ENCODE results near the gene ASB6. TPM values are rescaled to one million over a fixed set of nuclear protein-coding genes. Genes with fewer than 3 reads are reported as not detected.

The ASB6 gene
- total and polyA plus RNA-seq, 2 of the 13 experiments (the other 11 are each of a cell fraction or from before 2014, with no cell fraction given): 8.2 to 8.4 TPM

DNA sequence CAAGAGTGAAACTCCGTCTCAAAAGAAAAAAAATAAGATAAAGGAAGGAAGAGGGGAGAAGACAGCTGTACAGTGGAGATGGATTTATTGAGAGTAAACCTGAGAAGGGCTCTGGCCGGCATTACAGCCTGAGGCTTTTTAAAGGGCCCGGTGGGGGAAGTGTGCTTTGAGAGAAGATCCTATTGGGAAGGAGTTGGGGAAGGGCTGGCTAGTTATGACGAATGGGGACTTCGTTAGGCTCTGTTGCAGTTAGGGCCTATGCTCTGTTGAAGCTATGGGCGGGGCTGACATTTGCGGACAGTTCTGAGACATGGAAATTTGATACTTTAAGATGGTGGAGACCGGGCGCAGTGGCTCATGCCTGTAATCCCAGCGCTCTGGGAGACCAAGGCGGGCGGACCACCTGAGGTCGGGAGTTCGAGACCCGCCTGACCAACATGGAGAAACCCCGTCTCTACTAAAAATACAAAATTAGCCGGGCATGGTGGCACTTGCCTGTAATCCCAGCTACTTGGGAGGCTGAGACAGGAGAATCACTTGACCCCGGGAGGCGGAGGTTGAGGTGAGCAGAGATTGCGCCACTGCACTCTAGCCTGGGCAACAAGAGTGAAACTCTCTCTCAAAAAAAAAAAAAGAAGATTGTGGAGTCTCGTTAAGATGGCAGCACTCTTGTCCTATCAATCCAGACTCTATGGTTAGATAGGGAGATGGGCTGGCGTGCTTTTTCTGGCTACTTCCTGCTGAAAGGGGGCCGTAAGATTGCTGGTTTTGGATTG lies 54.3 kb downstream of the ASB6 start:
- Histone ChIP-seq H2AFZ (ENCODE audit: low read length) (no peak overlapping the region), H3K36me3 (replicated peaks in 1 of 2; ENCODE audit: control insufficient read depth in 1 of 2, insufficient read depth in 2 of 2, low read length in 2 of 2) (no peaks in the 10 kb centered on the region), H3K9me3 (ENCODE audit: low read length) (no peaks in the 10 kb centered on the region), H3K79me2 (ENCODE audit: insufficient read depth, low read length) (no peaks in the 10 kb centered on the region), H3K9ac (ENCODE audit: insufficient read depth, low read depth, low read length) (no peak overlapping the region), H3K4me1 (ENCODE audit: insufficient read depth, low read length) (peaks cover 50% of the 10 kb centered on the region), H3K27ac (ENCODE audit: extremely low read length, insufficient read depth, low read length) (no peak overlapping the region), H3K27me3 (ENCODE audit: control insufficient read depth in 1 of 2, insufficient read depth in 2 of 2, low read length in 2 of 2) (no peaks in the 10 kb centered on the region), H4K20me1 (ENCODE audit: insufficient read depth, low read length) (no peaks in the 10 kb centered on the region), H3K4me3 (replicated peaks in 1 of 3; ENCODE audit: insufficient read depth in 1 of 3, low read depth in 2 of 3, low read length in 3 of 3) (no peak overlapping the region), H3K4me2 (ENCODE audit: low read depth, low read length) (no peak overlapping the region)
- ChIA-PET CTCF (ENCODE audit: low intra/inter-chr PET ratio, low total read pairs) (no interaction called here), POLR2A (interaction anchor here (2.3 kb wide), 1 partner anchor 9 kb away, joined by 18 read pairs; no protein-coding TSS in a partner anchor)
- TF ChIP-seq SMARCE1 (IDR thresholded peaks at IDR 0.05; ENCODE audit: borderline replicate concordance) (no peak), ZBTB3 (CRISPR knock-in tag; IDR thresholded peaks at IDR 0.05; ENCODE audit: borderline replicate concordance, low read depth) (no peak), ZNF441 (CRISPR knock-in tag; IDR thresholded peaks at IDR 0.05; ENCODE audit: borderline replicate concordance) (no peak), ZNF678 (CRISPR knock-in tag; IDR thresholded peaks at IDR 0.05) (no peak), ZNF343 (CRISPR knock-in tag; IDR thresholded peaks at IDR 0.05) (no peak), DPF2 (CRISPR knock-in tag; IDR thresholded peaks at IDR 0.05; ENCODE audit: borderline replicate concordance, low read depth) (no peak), TBP (CRISPR knock-in tag; IDR thresholded peaks at IDR 0.05) (no peak), DNMT1 (CRISPR knock-in tag; IDR thresholded peaks at IDR 0.05) (no peak), CENPX (CRISPR knock-in tag; IDR thresholded peaks at IDR 0.05) (no peak)
- TF ChIP-seq, protein P1, sequence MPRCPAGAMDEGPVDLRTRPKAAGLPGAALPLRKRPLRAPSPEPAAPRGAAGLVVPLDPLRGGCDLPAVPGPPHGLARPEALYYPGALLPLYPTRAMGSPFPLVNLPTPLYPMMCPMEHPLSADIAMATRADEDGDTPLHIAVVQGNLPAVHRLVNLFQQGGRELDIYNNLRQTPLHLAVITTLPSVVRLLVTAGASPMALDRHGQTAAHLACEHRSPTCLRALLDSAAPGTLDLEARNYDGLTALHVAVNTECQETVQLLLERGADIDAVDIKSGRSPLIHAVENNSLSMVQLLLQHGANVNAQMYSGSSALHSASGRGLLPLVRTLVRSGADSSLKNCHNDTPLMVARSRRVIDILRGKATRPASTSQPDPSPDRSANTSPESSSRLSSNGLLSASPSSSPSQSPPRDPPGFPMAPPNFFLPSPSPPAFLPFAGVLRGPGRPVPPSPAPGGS (CRISPR knock-in tag; IDR thresholded peaks at IDR 0.05): no peak
- TF ChIP-seq, protein P2, sequence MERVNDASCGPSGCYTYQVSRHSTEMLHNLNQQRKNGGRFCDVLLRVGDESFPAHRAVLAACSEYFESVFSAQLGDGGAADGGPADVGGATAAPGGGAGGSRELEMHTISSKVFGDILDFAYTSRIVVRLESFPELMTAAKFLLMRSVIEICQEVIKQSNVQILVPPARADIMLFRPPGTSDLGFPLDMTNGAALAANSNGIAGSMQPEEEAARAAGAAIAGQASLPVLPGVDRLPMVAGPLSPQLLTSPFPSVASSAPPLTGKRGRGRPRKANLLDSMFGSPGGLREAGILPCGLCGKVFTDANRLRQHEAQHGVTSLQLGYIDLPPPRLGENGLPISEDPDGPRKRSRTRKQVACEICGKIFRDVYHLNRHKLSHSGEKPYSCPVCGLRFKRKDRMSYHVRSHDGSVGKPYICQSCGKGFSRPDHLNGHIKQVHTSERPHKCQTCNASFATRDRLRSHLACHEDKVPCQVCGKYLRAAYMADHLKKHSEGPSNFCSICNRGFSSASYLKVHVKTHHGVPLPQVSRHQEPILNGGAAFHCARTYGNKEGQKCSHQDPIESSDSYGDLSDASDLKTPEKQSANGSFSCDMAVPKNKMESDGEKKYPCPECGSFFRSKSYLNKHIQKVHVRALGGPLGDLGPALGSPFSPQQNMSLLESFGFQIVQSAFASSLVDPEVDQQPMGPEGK (CRISPR knock-in tag; IDR thresholded peaks at IDR 0.05): no peak
- TF ChIP-seq, protein P3, sequence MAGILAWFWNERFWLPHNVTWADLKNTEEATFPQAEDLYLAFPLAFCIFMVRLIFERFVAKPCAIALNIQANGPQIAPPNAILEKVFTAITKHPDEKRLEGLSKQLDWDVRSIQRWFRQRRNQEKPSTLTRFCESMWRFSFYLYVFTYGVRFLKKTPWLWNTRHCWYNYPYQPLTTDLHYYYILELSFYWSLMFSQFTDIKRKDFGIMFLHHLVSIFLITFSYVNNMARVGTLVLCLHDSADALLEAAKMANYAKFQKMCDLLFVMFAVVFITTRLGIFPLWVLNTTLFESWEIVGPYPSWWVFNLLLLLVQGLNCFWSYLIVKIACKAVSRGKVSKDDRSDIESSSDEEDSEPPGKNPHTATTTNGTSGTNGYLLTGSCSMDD (CRISPR knock-in tag; IDR thresholded peaks at IDR 0.05): no peak
- TF ChIP-seq, protein P4, sequence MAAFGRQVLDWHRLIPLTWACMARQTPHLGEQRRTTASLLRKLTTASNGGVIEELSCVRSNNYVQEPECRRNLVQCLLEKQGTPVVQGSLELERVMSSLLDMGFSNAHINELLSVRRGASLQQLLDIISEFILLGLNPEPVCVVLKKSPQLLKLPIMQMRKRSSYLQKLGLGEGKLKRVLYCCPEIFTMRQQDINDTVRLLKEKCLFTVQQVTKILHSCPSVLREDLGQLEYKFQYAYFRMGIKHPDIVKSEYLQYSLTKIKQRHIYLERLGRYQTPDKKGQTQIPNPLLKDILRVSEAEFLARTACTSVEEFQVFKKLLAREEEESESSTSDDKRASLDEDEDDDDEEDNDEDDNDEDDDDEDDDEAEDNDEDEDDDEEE (CRISPR knock-in tag; IDR thresholded peaks at IDR 0.05): no peak
- intact Hi-C loops (cut with micrococcal nuclease; ENCODE audit: unreplicated experiment): no loop called here
- FAIRE-seq (no peak), ATAC-seq (no peak), DNase-seq (ENCODE audit: low spot score) (no peak)
- no TSS peak for BruUV-seq (replicated peaks)
- in situ Hi-C loops (cut with HindIII; ENCODE audit: extremely low pct_ligation_motif_present, low pct_unique_long_range_greater_than_20kb): no loop called here
- 97% methylated on average over 22 of the region's 23 CpGs for WGBS (ENCODE audit: low lambda C conversion rate)
